ENCODE results near the gene HDHD2. TPM values are rescaled to one million over a fixed set of nuclear protein-coding genes. Genes with fewer than 3 reads are reported as not detected.

Gene HDHD2
- total RNA-seq, 1 donor from 2014 or later: 15.7 TPM

- Histone ChIP-seq H3K9ac (ENCODE audit: low read depth in 1 of 3, low read length in 3 of 3) (no peak overlapping the region), H3K27me3 (ENCODE audit: control insufficient read depth in 3 of 3, insufficient read depth in 3 of 3, low read length in 3 of 3) (no peaks in the 10 kb centered on the region), H3K27ac (ENCODE audit: low read depth, low read length) (no peak overlapping the region), H3K4me1 (ENCODE audit: control insufficient read depth in 3 of 3, insufficient read depth in 3 of 3, low read length in 3 of 3) (peaks cover 12 to 17% (median 13%) of the 10 kb centered on the region in 3 donors), H3K9me3 (ENCODE audit: control insufficient read depth in 3 of 3, low read length in 3 of 3) (no peaks in the 10 kb centered on the region), H3K4me3 (ENCODE audit: low read length in 3 of 3) (no peak overlapping the region), H3K36me3 (ENCODE audit: control insufficient read depth in 3 of 3, insufficient read depth in 3 of 3, low read length in 3 of 3) (peaks cover 13 to 38% (median 33%) of the 10 kb centered on the region in 3 donors)
Observed at GRCh38 chr18:47113796-47114540, 36.3 kb downstream of the HDHD2 start.

- Histone ChIP-seq H3K9me3 (ENCODE audit: control insufficient read depth in 3 of 3, low read length in 3 of 3) (no peaks in the 10 kb centered on the region), H3K27me3 (ENCODE audit: control insufficient read depth in 3 of 3, insufficient read depth in 3 of 3, low read length in 3 of 3) (no peaks in the 10 kb centered on the region), H3K4me3 (ENCODE audit: low read length in 3 of 3) (no peak overlapping the region), H3K9ac (ENCODE audit: low read depth in 1 of 3, low read length in 3 of 3) (no peak overlapping the region), H3K36me3 (ENCODE audit: control insufficient read depth in 3 of 3, insufficient read depth in 3 of 3, low read length in 3 of 3) (peaks cover 16 to 49% (median 45%) of the 10 kb centered on the region in 3 donors), H3K27ac (ENCODE audit: low read depth, low read length) (no peak overlapping the region), H3K4me1 (ENCODE audit: control insufficient read depth in 3 of 3, insufficient read depth in 3 of 3, low read length in 3 of 3) (peaks cover 12 to 21% (median 16%) of the 10 kb centered on the region in 3 donors)
Observed at GRCh38 chr18:47110492-47111274, 39.6 kb downstream of the HDHD2 start.

- no peak overlapping the region for H3K4me3 ChIP-seq (ENCODE audit: low read length in 3 of 3)
- H3K36me3 ChIP-seq (ENCODE audit: control insufficient read depth in 3 of 3, insufficient read depth in 3 of 3, low read length in 3 of 3): peaks cover 16 to 48% (median 45%) of the 10 kb centered on the region in 3 donors
- H3K27me3 ChIP-seq (ENCODE audit: control insufficient read depth in 3 of 3, insufficient read depth in 3 of 3, low read length in 3 of 3): no peaks in the 10 kb centered on the region
- H3K4me1 ChIP-seq (ENCODE audit: control insufficient read depth in 3 of 3, insufficient read depth in 3 of 3, low read length in 3 of 3): peaks cover 12 to 21% (median 16%) of the 10 kb centered on the region in 3 donors
- peak overlapping the region; percentile 54 for H3K27ac ChIP-seq (ENCODE audit: low read depth, low read length)
- no peak overlapping the region for H3K9ac ChIP-seq (ENCODE audit: low read depth in 1 of 3, low read length in 3 of 3)
- H3K9me3 ChIP-seq (ENCODE audit: control insufficient read depth in 3 of 3, low read length in 3 of 3): no peaks in the 10 kb centered on the region
Observed at GRCh38 chr18:47109720-47110119, 40.6 kb downstream of the HDHD2 start.

GRCh38 chr18:47108998-47109405 lies 41.3 kb downstream of the HDHD2 start:
- Histone ChIP-seq H3K9me3 (ENCODE audit: control insufficient read depth in 3 of 3, low read length in 3 of 3) (no peaks in the 10 kb centered on the region), H3K9ac (ENCODE audit: low read depth in 1 of 3, low read length in 3 of 3) (no peak overlapping the region), H3K27me3 (ENCODE audit: control insufficient read depth in 3 of 3, insufficient read depth in 3 of 3, low read length in 3 of 3) (no peaks in the 10 kb centered on the region), H3K4me3 (ENCODE audit: low read length in 3 of 3) (no peak overlapping the region), H3K4me1 (ENCODE audit: control insufficient read depth in 3 of 3, insufficient read depth in 3 of 3, low read length in 3 of 3) (peaks cover 12 to 21% (median 16%) of the 10 kb centered on the region in 3 donors), H3K36me3 (ENCODE audit: control insufficient read depth in 3 of 3, insufficient read depth in 3 of 3, low read length in 3 of 3) (peaks cover 13 to 51% (median 43%) of the 10 kb centered on the region in 3 donors), H3K27ac (ENCODE audit: low read depth, low read length) (peak overlapping the region; percentile 54)

GRCh38 chr18:47108373-47108772 lies 41.9 kb downstream of the HDHD2 start:
- H3K27me3 ChIP-seq (ENCODE audit: control insufficient read depth in 3 of 3, insufficient read depth in 3 of 3, low read length in 3 of 3): no peaks in the 10 kb centered on the region
- peaks cover 11 to 48% (median 43%) of the 10 kb centered on the region in 3 donors for H3K36me3 ChIP-seq (ENCODE audit: control insufficient read depth in 3 of 3, insufficient read depth in 3 of 3, low read length in 3 of 3)
- no peaks in the 10 kb centered on the region for H3K9me3 ChIP-seq (ENCODE audit: control insufficient read depth in 3 of 3, low read length in 3 of 3)

GRCh38 chr18:47100212-47100831 lies 50.0 kb downstream of the HDHD2 start:
- Histone ChIP-seq H3K4me1 (ENCODE audit: control insufficient read depth in 3 of 3, insufficient read depth in 3 of 3, low read length in 3 of 3) (no peaks in the 10 kb centered on the region), H3K9ac (ENCODE audit: low read depth in 1 of 3, low read length in 3 of 3) (no peak overlapping the region), H3K27ac (ENCODE audit: low read depth, low read length) (no peak overlapping the region), H3K27me3 (ENCODE audit: control insufficient read depth in 3 of 3, insufficient read depth in 3 of 3, low read length in 3 of 3) (no peaks in the 10 kb centered on the region), H3K9me3 (ENCODE audit: control insufficient read depth in 3 of 3, low read length in 3 of 3) (no peaks in the 10 kb centered on the region), H3K36me3 (ENCODE audit: control insufficient read depth in 3 of 3, insufficient read depth in 3 of 3, low read length in 3 of 3) (peaks cover 0 to 12% (median 12%) of the 10 kb centered on the region in 3 donors), H3K4me3 (ENCODE audit: low read length in 3 of 3) (no peak overlapping the region)

More at GRCh38 chr18:47108373-47108772, 41.9 kb downstream of the HDHD2 start:
- Histone ChIP-seq H3K4me1 (ENCODE audit: control insufficient read depth in 3 of 3, insufficient read depth in 3 of 3, low read length in 3 of 3) (peaks cover 12 to 21% (median 16%) of the 10 kb centered on the region in 3 donors), H3K9ac (ENCODE audit: low read depth in 1 of 3, low read length in 3 of 3) (no peak overlapping the region), H3K27ac (ENCODE audit: low read depth, low read length) (no peak overlapping the region), H3K4me3 (ENCODE audit: low read length in 3 of 3) (no peak overlapping the region)

DNA sequence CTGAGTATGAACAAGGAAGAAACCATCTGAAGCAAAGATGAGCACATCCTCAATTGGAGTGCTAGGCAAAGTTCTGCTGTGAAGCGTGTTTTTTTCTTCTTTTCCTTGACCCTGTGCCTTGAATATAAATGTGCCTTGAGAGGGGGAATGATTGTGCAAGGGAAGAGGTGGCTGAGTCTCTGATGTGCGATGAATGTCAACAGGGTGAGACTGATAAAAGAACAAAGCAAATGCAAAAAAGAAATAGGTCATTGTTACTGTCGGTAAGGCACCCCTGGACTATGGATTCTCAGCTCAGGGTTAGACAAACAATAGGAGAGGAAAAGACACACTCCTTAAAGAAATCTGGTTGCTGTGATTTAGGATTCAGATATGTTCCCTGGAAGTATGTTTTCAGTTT lies 54.5 kb downstream of the HDHD2 start:
- H3K4me3 ChIP-seq (ENCODE audit: low read length in 3 of 3): no peak overlapping the region
- H3K27ac ChIP-seq (ENCODE audit: low read depth, low read length): no peak overlapping the region
- H3K9me3 ChIP-seq (ENCODE audit: control insufficient read depth in 3 of 3, low read length in 3 of 3): no peaks in the 10 kb centered on the region
- H3K4me1 ChIP-seq (ENCODE audit: control insufficient read depth in 3 of 3, insufficient read depth in 3 of 3, low read length in 3 of 3): no peaks in the 10 kb centered on the region
- H3K27me3 ChIP-seq (ENCODE audit: control insufficient read depth in 3 of 3, insufficient read depth in 3 of 3, low read length in 3 of 3): no peaks in the 10 kb centered on the region
- peaks cover 0 to 4% (median 4%) of the 10 kb centered on the region in 3 donors for H3K36me3 ChIP-seq (ENCODE audit: control insufficient read depth in 3 of 3, insufficient read depth in 3 of 3, low read length in 3 of 3)
- H3K9ac ChIP-seq (ENCODE audit: low read depth in 1 of 3, low read length in 3 of 3): no peak overlapping the region

DNA sequence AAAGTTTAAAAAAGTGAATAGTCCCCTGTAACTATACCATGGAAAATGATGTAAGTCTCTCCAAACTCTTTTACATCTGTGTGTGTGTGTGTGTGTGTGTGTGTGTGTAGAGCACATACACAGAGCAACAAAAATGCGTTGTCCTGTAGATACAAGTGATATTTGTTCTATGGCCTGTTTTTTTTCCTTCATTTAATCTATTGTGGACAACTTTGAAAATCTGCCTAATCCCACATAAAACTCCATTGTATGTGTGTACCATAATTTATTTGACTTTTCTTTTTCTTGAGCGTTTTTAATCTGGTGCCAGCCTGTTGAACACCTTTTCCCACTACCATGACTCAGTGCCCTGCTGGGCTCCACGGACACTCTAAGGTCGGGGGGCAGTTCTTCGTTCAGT lies 62.6 kb downstream of the HDHD2 start:
- H3K9ac ChIP-seq (ENCODE audit: low read depth in 1 of 3, low read length in 3 of 3): no peak overlapping the region
- no peaks in the 10 kb centered on the region for H3K4me1 ChIP-seq (ENCODE audit: control insufficient read depth in 3 of 3, insufficient read depth in 3 of 3, low read length in 3 of 3)
- no peak overlapping the region for H3K27ac ChIP-seq (ENCODE audit: low read depth, low read length)
- H3K4me3 ChIP-seq (ENCODE audit: low read length in 3 of 3): no peak overlapping the region
- peaks cover 0 to 3% (median 0%) of the 10 kb centered on the region in 3 donors for H3K36me3 ChIP-seq (ENCODE audit: control insufficient read depth in 3 of 3, insufficient read depth in 3 of 3, low read length in 3 of 3)
- H3K9me3 ChIP-seq (ENCODE audit: control insufficient read depth in 3 of 3, low read length in 3 of 3): no peaks in the 10 kb centered on the region
- no peaks in the 10 kb centered on the region for H3K27me3 ChIP-seq (ENCODE audit: control insufficient read depth in 3 of 3, insufficient read depth in 3 of 3, low read length in 3 of 3)

GRCh38 chr18:47081578-47081977 lies 68.7 kb downstream of the HDHD2 start:
- H3K9ac ChIP-seq (ENCODE audit: low read depth in 1 of 3, low read length in 3 of 3): no peak overlapping the region
- H3K27ac ChIP-seq (ENCODE audit: low read depth, low read length): no peak overlapping the region
- H3K27me3 ChIP-seq (ENCODE audit: control insufficient read depth in 3 of 3, insufficient read depth in 3 of 3, low read length in 3 of 3): no peaks in the 10 kb centered on the region
- peaks cover 0 to 1% (median 0%) of the 10 kb centered on the region in 3 donors for H3K36me3 ChIP-seq (ENCODE audit: control insufficient read depth in 3 of 3, insufficient read depth in 3 of 3, low read length in 3 of 3)
- no peaks in the 10 kb centered on the region for H3K4me1 ChIP-seq (ENCODE audit: control insufficient read depth in 3 of 3, insufficient read depth in 3 of 3, low read length in 3 of 3)
- no peak overlapping the region for H3K4me3 ChIP-seq (ENCODE audit: low read length in 3 of 3)
- H3K9me3 ChIP-seq (ENCODE audit: control insufficient read depth in 3 of 3, low read length in 3 of 3): no peaks in the 10 kb centered on the region
